Fibroblast of lung (primary cell): ENCODE results near the gene RNGTT. TPM values are rescaled to one million over a fixed set of nuclear protein-coding genes. Genes with fewer than 3 reads are reported as not detected.

ENCODE experiments used
- DNase-seq, 2 donors: peaks; one replicate each; pipeline versions ENCODE4 v3.0.0 to v3.0.0-alpha.2; 2010; ENCODE audit warnings: low read depth in 2 of 2
- H2AFZ ChIP-seq: 2 replicates; pipeline ENCODE4 v1.5.1; 2012; ENCODE audit warnings: low read length, control low read depth, inconsistent platforms
- H3K27ac ChIP-seq: 2 replicates; pipeline ENCODE4 v1.5.1; 2011; ENCODE audit warnings: low read length, control low read depth; ENCODE audit not compliant: insufficient read depth
- H3K27me3 ChIP-seq: 2 replicates; pipeline ENCODE4 v1.5.1; 2011; ENCODE audit warnings: mild to moderate bottlenecking, low read length; ENCODE audit not compliant: control insufficient read depth, insufficient read depth
- H3K36me3 ChIP-seq: 2 replicates; pipeline ENCODE4 v1.5.1; 2011; ENCODE audit warnings: low read length; ENCODE audit not compliant: control insufficient read depth, insufficient read depth
- H3K4me1 ChIP-seq: 2 replicates; pipeline ENCODE4 v1.5.1; 2011; ENCODE audit warnings: low read length; ENCODE audit not compliant: control insufficient read depth, insufficient read depth; ENCODE audit errors: extremely low read depth
- H3K4me2 ChIP-seq: 2 replicates; pipeline ENCODE4 v1.5.1; 2011; ENCODE audit warnings: low read length, control low read depth; ENCODE audit not compliant: insufficient read depth; ENCODE audit errors: extremely low read depth
- H3K4me3 ChIP-seq, 4 experiments: fragments of 200-600 bp in 1 of 4; sonication (generic) in 1 of 4; replicated peaks in 1 of 4; 2 replicates each; pipeline ENCODE4 v1.5.1; 2011 to 2016; ENCODE audit warnings: low read length in 4 of 4, low read depth in 3 of 4, mild to moderate bottlenecking in 3 of 4, control low read depth in 2 of 4, inconsistent platforms in 1 of 4, mixed read lengths in 1 of 4; ENCODE audit not compliant: insufficient read depth in 1 of 4; ENCODE audit errors: control extremely low read depth in 1 of 4
- H3K79me2 ChIP-seq: 2 replicates; pipeline ENCODE4 v1.5.1; 2012; ENCODE audit warnings: mild to moderate bottlenecking, low read length, inconsistent platforms; ENCODE audit not compliant: control insufficient read depth, insufficient read depth
- H3K9ac ChIP-seq: 2 replicates; pipeline ENCODE4 v1.5.1; 2011; ENCODE audit warnings: mild to moderate bottlenecking, low read length, control low read depth; ENCODE audit not compliant: insufficient read depth
- H3K9me3 ChIP-seq: 2 replicates; pipeline ENCODE4 v1.5.1; 2012; ENCODE audit warnings: low read depth, low read length; ENCODE audit not compliant: control insufficient read depth, insufficient read depth
- H4K20me1 ChIP-seq: 2 replicates; pipeline ENCODE4 v1.5.1; 2011; ENCODE audit warnings: low read length; ENCODE audit not compliant: control insufficient read depth, insufficient read depth; ENCODE audit errors: extremely low read depth
- CTCF ChIP-seq, 2 donors: IDR thresholded peaks in 1 of 2; conservative IDR thresholded peaks in 1 of 2; 1 replicate in 1 of 2; 2 replicates in 1 of 2; pipeline ENCODE4 v1.5.1; 2011 to 2012; ENCODE audit warnings: low read length in 2 of 2, control low read depth in 1 of 2, inconsistent platforms in 1 of 2, low read depth in 1 of 2, mild to moderate bottlenecking in 1 of 2
- EZH2 ChIP-seq: IDR thresholded peaks from 2 replicates; pipeline ENCODE4 v1.5.1; 2012; ENCODE audit warnings: low read length, control low read depth, mild to moderate bottlenecking; ENCODE audit errors: missing control alignments
- polyA minus RNA-seq: library from RNA; depleted of rRNA, polyadenylated mRNA; stranded (reverse); fragments of >200 nt; gene quantifications from 2 replicates; pipeline ENCODE4 v1.2.3, GENCODE V29; 2011; ENCODE audit warnings: low replicate concordance
- polyA plus RNA-seq, 2 donors: library from polyadenylated mRNA; depleted of rRNA in 1 of 2; stranded (reverse) in 1 of 2; unstranded in 1 of 2; fragments of >200 nt; gene quantifications; 2 replicates each; pipeline ENCODE4 v1.2.1, GENCODE V29; 2011 to 2012; ENCODE audit warnings: missing spikeins in 1 of 2
- total RNA-seq: library from RNA; depleted of rRNA; stranded (reverse); fragments of >200 nt; gene quantifications from 2 replicates; pipeline ENCODE4 v1.2.1, GENCODE V29; 2014

RNGTT gene
- total RNA-seq (12.6 and 12.7 TPM in 2 replicates), polyA plus RNA-seq (10.7 and 11.1 TPM in 2 replicates), polyA minus RNA-seq (2.3 and 3.7 TPM in 2 replicates)
- polyA plus RNA-seq (2012): 8.2 and 9.6 TPM in 2 replicates

GRCh38 chr6:88963139-88964090, at the start of gene RNGTT:
Gene RNGTT (minus strand): TSS chr6:88963618. CDS start chr6:88963409, 209 bp downstream.
- peak in 1 of 2 donors; percentile 1 for TF ChIP-seq CTCF (conservative IDR thresholded peaks at IDR 0.05 in 1 of 2, IDR thresholded peaks at IDR 0.05 in 1 of 2; ENCODE audit: low read depth in 1 of 2, low read length in 2 of 2)
- TF ChIP-seq EZH2: no peak
- H3K4me3 ChIP-seq: peak within 1 kb of the TSS; percentile 63 to 95 (median 94)
- H3K4me1 ChIP-seq: no peaks in the 10 kb centered on the region

GRCh38 chr6:89011436-89011835, 48.0 kb upstream of the RNGTT start:
- Histone ChIP-seq H3K4me1 (no peaks in the 10 kb centered on the region), H3K9me3 (no peaks in the 10 kb centered on the region), H3K4me3 (no peak overlapping the region), H3K9ac (no peak overlapping the region), H3K27me3 (no peaks in the 10 kb centered on the region), H4K20me1 (no peaks in the 10 kb centered on the region), H3K79me2 (no peaks in the 10 kb centered on the region), H2AFZ (no peak overlapping the region), H3K36me3 (no peaks in the 10 kb centered on the region), H3K27ac (no peak overlapping the region), H3K4me2 (no peak overlapping the region)
- TF ChIP-seq EZH2: no peak
- TF ChIP-seq CTCF (conservative IDR thresholded peaks at IDR 0.05 in 1 of 2, IDR thresholded peaks at IDR 0.05 in 1 of 2; ENCODE audit: low read depth in 1 of 2, low read length in 2 of 2): no peak
- no peak for DNase-seq

More at GRCh38 chr6:88963139-88964090, at the start of gene RNGTT:
- peak within 1 kb of the TSS; percentile 99 for H2AFZ ChIP-seq
- no peaks in the 10 kb centered on the region for H4K20me1 ChIP-seq
- peak within 1 kb of the TSS; percentile 78 for H3K9ac ChIP-seq
- no peaks in the 10 kb centered on the region for H3K36me3 ChIP-seq
- peak within 1 kb of the TSS; percentile 68 for H3K27ac ChIP-seq
- no peaks in the 10 kb centered on the region for H3K9me3 ChIP-seq
- H3K27me3 ChIP-seq: no peaks in the 10 kb centered on the region
- peak; percentile 97 for DNase-seq
- H3K79me2 ChIP-seq: peaks cover 31% of the 10 kb centered on the region
- peak within 1 kb of the TSS; percentile 97 for H3K4me2 ChIP-seq

GRCh38 chr6:89010825-89011224, 47.4 kb upstream of the RNGTT start:
- no peaks in the 10 kb centered on the region for H3K9me3 ChIP-seq
- DNase-seq: no peak

More at GRCh38 chr6:89010825-89011224, 47.4 kb upstream of the RNGTT start:
- Histone ChIP-seq H3K4me2 (no peak overlapping the region), H3K9ac (no peak overlapping the region), H3K27me3 (no peaks in the 10 kb centered on the region), H3K4me3 (no peak overlapping the region), H3K79me2 (no peaks in the 10 kb centered on the region), H4K20me1 (no peaks in the 10 kb centered on the region), H2AFZ (no peak overlapping the region), H3K36me3 (no peaks in the 10 kb centered on the region), H3K27ac (no peak overlapping the region), H3K4me1 (no peaks in the 10 kb centered on the region)
- TF ChIP-seq CTCF (conservative IDR thresholded peaks at IDR 0.05 in 1 of 2, IDR thresholded peaks at IDR 0.05 in 1 of 2; ENCODE audit: low read depth in 1 of 2, low read length in 2 of 2) (no peak), EZH2 (no peak)
